ENCODE measurements around the gene IPO11. TPM values are rescaled to one million over a fixed set of nuclear protein-coding genes. Genes with fewer than 3 reads are reported as not detected.
"Not testable (repeated sequence)": the region's sequence is repeated elsewhere in the genome, so short reads cannot be mapped to it uniquely, and the experiment has no call there.

IPO11 gene
- total RNA-seq, 1 donor from 2014 or later: 39.9 TPM

- FAIRE-seq (no peak), DNase-seq (ENCODE audit: low spot score in 2 of 2) (no peak)
These were observed 215.3 kb downstream of the IPO11 start for GRCh38 chr5:62627901-62628300.

GRCh38 chr5:62631909-62632580 lies 219.5 kb downstream of the IPO11 start:
- no peak for DNase-seq (ENCODE audit: low spot score in 2 of 2)
- no peak for FAIRE-seq

- no peak for FAIRE-seq
- DNase-seq (ENCODE audit: low spot score in 2 of 2): no peak
These were observed 220.7 kb downstream of the IPO11 start for GRCh38 chr5:62633243-62633642.

- DNase-seq (ENCODE audit: low spot score in 2 of 2): no peak
- no peak for FAIRE-seq
These were observed 227.9 kb downstream of the IPO11 start for GRCh38 chr5:62640446-62640845.

GRCh38 chr5:62642468-62642867 lies 229.9 kb downstream of the IPO11 start:
- DNase-seq (ENCODE audit: low spot score in 2 of 2) (no peak), FAIRE-seq (no peak)

GRCh38 chr5:62643556-62644451 lies 231.2 kb downstream of the IPO11 start:
- FAIRE-seq: no peak

GRCh38 chr5:62645223-62645622 lies 232.7 kb downstream of the IPO11 start:
- no peak for FAIRE-seq
- DNase-seq (ENCODE audit: low spot score in 2 of 2): no peak

More at GRCh38 chr5:62643556-62644451, 231.2 kb downstream of the IPO11 start:
- no peak for DNase-seq (ENCODE audit: low spot score in 2 of 2)

GRCh38 chr5:62647241-62647640 lies 234.7 kb downstream of the IPO11 start:
- DNase-seq (ENCODE audit: low spot score in 2 of 2) (no peak), FAIRE-seq (no peak)

- DNase-seq (ENCODE audit: low spot score in 2 of 2): no peak
- FAIRE-seq: no peak
These were observed 236.5 kb downstream of the IPO11 start for GRCh38 chr5:62649025-62649424.

- no peak for DNase-seq (ENCODE audit: low spot score in 2 of 2)
- FAIRE-seq: no peak
These were observed 237.0 kb downstream of the IPO11 start for GRCh38 chr5:62649476-62650113.

GRCh38 chr5:62650197-62650596 lies 237.6 kb downstream of the IPO11 start:
- FAIRE-seq: no peak

GRCh38 chr5:62652225-62652624 lies 239.7 kb downstream of the IPO11 start:
- DNase-seq (ENCODE audit: low spot score in 2 of 2) (no peak), FAIRE-seq (no peak)

More at GRCh38 chr5:62650197-62650596, 237.6 kb downstream of the IPO11 start:
- DNase-seq (ENCODE audit: low spot score in 2 of 2): no peak

GRCh38 chr5:62653001-62653863 lies 240.7 kb downstream of the IPO11 start:
- FAIRE-seq (no peak), DNase-seq (ENCODE audit: low spot score in 2 of 2) (no peak)

GRCh38 chr5:62653864-62654575 lies 241.5 kb downstream of the IPO11 start:
- DNase-seq (ENCODE audit: low spot score in 2 of 2) (no peak), FAIRE-seq (no peak)

GRCh38 chr5:62657772-62658171 lies 245.2 kb downstream of the IPO11 start:
- not testable (repeated sequence) for DNase-seq (ENCODE audit: low spot score in 2 of 2); FAIRE-seq

- FAIRE-seq (no peak), DNase-seq (ENCODE audit: low spot score in 2 of 2) (no peak)
These were observed 248.6 kb downstream of the IPO11 start for GRCh38 chr5:62661126-62661525.

- DNase-seq (ENCODE audit: low spot score in 2 of 2): no peak
- FAIRE-seq: no peak
These were observed 250.0 kb downstream of the IPO11 start for GRCh38 chr5:62662521-62662920.

GRCh38 chr5:62671479-62671878 lies 258.9 kb downstream of the IPO11 start:
- FAIRE-seq (no peak), DNase-seq (ENCODE audit: low spot score in 2 of 2) (no peak)

GRCh38 chr5:62676596-62676995 lies 264.0 kb downstream of the IPO11 start:
- not testable (repeated sequence) for DNase-seq (ENCODE audit: low spot score in 2 of 2); FAIRE-seq
